ENCODE results near the gene DPP10.

Gene DPP10

DNA sequence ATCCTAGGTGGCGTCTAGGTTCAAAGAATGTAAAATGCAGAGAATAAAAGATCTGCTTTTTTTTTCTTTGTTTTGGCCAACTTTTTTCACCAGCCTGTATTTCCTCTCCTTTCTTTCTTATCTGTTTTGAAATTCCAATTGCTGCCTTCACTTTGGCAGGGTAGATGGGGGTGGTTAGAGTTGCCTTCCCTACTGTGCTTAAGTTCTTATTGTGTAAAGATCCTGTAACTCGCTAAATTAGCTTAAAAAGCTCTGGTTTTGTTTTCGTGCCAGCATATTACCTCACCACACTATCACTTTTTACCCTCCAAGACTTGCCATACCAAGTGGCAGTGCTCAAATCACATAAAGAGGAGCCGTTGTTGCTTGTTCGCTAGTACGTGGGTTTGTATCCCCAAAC lies 921.7 kb downstream of the DPP10 start (continued):
- no peak for TF ChIP-seq ZNF792 (tag by site-specific recombination; IDR thresholded peaks at IDR 0.05)
- TF ChIP-seq INSM2 (tag by site-specific recombination; IDR thresholded peaks at IDR 0.05): no peak
- TF ChIP-seq ZNF311 (tag by site-specific recombination; IDR thresholded peaks at IDR 0.05; ENCODE audit: borderline replicate concordance): no peak
- no peak for TF ChIP-seq ZNF548 (tag by site-specific recombination; IDR thresholded peaks at IDR 0.05)
- TF ChIP-seq ZSCAN30 (tag by site-specific recombination; IDR thresholded peaks at IDR 0.05): no peak
- no peak for TF ChIP-seq ZNF660 (tag by site-specific recombination; IDR thresholded peaks at IDR 0.05)

DNA sequence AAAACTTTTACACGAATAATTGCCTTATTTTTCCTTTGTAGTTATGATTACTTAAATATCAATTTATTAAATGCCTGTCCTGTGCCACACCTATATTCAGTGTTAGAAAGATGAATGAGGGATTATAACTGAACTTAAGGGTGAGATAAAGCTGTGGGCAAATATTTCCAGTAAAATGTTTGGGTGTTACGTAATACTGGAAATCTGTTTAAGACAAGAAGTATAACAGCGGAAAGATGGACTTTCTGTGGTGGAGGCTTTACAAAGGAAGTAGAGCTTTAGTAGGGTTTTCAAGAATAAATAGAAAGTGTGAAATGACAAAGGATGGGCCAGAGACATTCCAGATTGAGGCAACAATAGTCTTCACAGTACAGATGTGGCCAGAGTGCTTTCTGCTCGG lies 927.0 kb downstream of the DPP10 start:
- Histone ChIP-seq H3K9me3 (ENCODE audit: control insufficient read depth, insufficient read depth, low read depth, low read length) (no peaks in the 10 kb centered on the region), H3K4me1 (ENCODE audit: control insufficient read depth, insufficient read depth, low read length) (no peaks in the 10 kb centered on the region), H3K27ac (ENCODE audit: extremely low read depth, low read depth, low read length) (no peak overlapping the region), H3K36me3 (ENCODE audit: control insufficient read depth in 2 of 2, insufficient read depth in 1 of 2, low read length in 2 of 2) (no peaks in the 10 kb centered on the region), H3K4me3 (ENCODE audit: low read depth, low read length) (no peak overlapping the region)
- TF ChIP-seq, protein P1, sequence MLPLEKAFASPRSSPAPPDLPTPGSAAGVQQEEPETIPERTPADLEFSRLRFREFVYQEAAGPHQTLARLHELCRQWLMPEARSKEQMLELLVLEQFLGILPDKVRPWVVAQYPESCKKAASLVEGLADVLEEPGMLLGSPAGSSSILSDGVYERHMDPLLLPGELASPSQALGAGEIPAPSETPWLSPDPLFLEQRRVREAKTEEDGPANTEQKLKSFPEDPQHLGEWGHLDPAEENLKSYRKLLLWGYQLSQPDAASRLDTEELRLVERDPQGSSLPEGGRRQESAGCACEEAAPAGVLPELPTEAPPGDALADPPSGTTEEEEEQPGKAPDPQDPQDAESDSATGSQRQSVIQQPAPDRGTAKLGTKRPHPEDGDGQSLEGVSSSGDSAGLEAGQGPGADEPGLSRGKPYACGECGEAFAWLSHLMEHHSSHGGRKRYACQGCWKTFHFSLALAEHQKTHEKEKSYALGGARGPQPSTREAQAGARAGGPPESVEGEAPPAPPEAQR (tag by site-specific recombination; IDR thresholded peaks at IDR 0.05): no peak
- TF ChIP-seq ZNF660 (tag by site-specific recombination; IDR thresholded peaks at IDR 0.05) (no peak), ZNF623 (tag by site-specific recombination; IDR thresholded peaks at IDR 0.05) (no peak)
- ChIA-PET CTCF (no interaction called here), POLR2A (no interaction called here)

GRCh38 chr2:115374981-115375380 lies 932.5 kb downstream of the DPP10 start:
- TF ChIP-seq ZNF677 (tag by site-specific recombination; IDR thresholded peaks at IDR 0.05) (no peak), KLF1 (tag by site-specific recombination; IDR thresholded peaks at IDR 0.05) (no peak), RBAK (tag by site-specific recombination; IDR thresholded peaks at IDR 0.05) (no peak), ZSCAN23 (tag by site-specific recombination; IDR thresholded peaks at IDR 0.05) (no peak)
- H3K4me1 ChIP-seq (ENCODE audit: control insufficient read depth, insufficient read depth, low read length): no peaks in the 10 kb centered on the region
- POLR2A ChIA-PET: no interaction called here
- CTCF ChIA-PET: no interaction called here
- no peak overlapping the region for H3K27ac ChIP-seq (ENCODE audit: extremely low read depth, low read depth, low read length)
- no peaks in the 10 kb centered on the region for H3K36me3 ChIP-seq (ENCODE audit: control insufficient read depth in 2 of 2, insufficient read depth in 1 of 2, low read length in 2 of 2)
- no peaks in the 10 kb centered on the region for H3K9me3 ChIP-seq (ENCODE audit: control insufficient read depth, insufficient read depth, low read depth, low read length)
- H3K4me3 ChIP-seq (ENCODE audit: low read depth, low read length): no peak overlapping the region

DNA sequence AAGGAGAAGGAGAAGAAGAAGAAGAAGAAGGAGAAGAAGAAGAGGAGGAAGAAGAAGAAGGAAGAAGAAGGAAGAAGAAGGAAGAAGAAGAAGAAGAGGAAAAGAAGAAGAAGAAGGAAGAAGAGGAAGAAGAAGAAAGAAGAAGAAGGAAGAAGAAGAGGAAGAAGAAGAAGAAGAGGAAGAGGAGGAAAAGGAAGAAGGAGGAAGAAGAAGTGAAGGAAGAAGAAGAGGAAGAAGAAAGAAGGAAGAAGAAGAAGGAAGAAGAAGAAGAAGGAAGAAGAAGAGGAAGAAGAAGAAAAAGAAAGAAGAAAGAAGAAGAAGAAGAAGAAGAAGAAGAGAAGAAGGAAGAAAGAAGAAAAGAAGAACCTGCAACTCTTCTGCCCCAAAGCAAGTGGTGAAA lies 942.0 kb downstream of the DPP10 start:
- no peaks in the 10 kb centered on the region for H3K9me3 ChIP-seq (ENCODE audit: control insufficient read depth, insufficient read depth, low read depth, low read length)
- no peaks in the 10 kb centered on the region for H3K4me1 ChIP-seq (ENCODE audit: control insufficient read depth, insufficient read depth, low read length)
- H3K4me3 ChIP-seq (ENCODE audit: low read depth, low read length): no peak overlapping the region
- ChIA-PET POLR2A (no interaction called here), CTCF (no interaction called here)
- no peak overlapping the region for H3K27ac ChIP-seq (ENCODE audit: extremely low read depth, low read depth, low read length)
- TF ChIP-seq, protein P2, sequence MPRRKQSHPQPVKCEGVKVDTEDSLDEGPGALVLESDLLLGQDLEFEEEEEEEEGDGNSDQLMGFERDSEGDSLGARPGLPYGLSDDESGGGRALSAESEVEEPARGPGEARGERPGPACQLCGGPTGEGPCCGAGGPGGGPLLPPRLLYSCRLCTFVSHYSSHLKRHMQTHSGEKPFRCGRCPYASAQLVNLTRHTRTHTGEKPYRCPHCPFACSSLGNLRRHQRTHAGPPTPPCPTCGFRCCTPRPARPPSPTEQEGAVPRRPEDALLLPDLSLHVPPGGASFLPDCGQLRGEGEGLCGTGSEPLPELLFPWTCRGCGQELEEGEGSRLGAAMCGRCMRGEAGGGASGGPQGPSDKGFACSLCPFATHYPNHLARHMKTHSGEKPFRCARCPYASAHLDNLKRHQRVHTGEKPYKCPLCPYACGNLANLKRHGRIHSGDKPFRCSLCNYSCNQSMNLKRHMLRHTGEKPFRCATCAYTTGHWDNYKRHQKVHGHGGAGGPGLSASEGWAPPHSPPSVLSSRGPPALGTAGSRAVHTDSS (tag by site-specific recombination; IDR thresholded peaks at IDR 0.05): peak; percentile 71
- TF ChIP-seq ZNF366 (tag by site-specific recombination; conservative IDR thresholded peaks at IDR 0.05): no peak; the same call in 1 of the 2 replicates
- TF ChIP-seq WT1 (tag by site-specific recombination; IDR thresholded peaks at IDR 0.05): no peak
- no peak for TF ChIP-seq ZNF202 (tag by site-specific recombination; IDR thresholded peaks at IDR 0.05; ENCODE audit: borderline replicate concordance)
- no peak for TF ChIP-seq PRDM1 (tag by site-specific recombination; IDR thresholded peaks at IDR 0.05)
- TF ChIP-seq ZNF600 (tag by site-specific recombination; IDR thresholded peaks at IDR 0.05): no peak
- no peak for TF ChIP-seq ZBTB8A (tag by site-specific recombination; IDR thresholded peaks at IDR 0.05)
- no peak for TF ChIP-seq KLF9 (tag by site-specific recombination; IDR thresholded peaks at IDR 0.05; ENCODE audit: low read depth)
- no peaks in the 10 kb centered on the region for H3K36me3 ChIP-seq (ENCODE audit: control insufficient read depth in 2 of 2, insufficient read depth in 1 of 2, low read length in 2 of 2)
